NB4 (cell line): ENCODE results near the gene BPTF.

Experiments used
- DNase-seq: peaks from one replicate; pipeline ENCODE4 v3.0.0; 2010; ENCODE audit warnings: low read depth
- H3K4me3 ChIP-seq: one replicate; pipeline ENCODE4 v1.5.1; 2011; ENCODE audit warnings: mild to moderate bottlenecking, low read depth, low read length, moderate library complexity
- MAX ChIP-seq: IDR thresholded peaks from 2 replicates; pipeline ENCODE4 v1.6.1; 2011; ENCODE audit warnings: low read depth, low read length
- MYC ChIP-seq: IDR thresholded peaks from 2 replicates; pipeline ENCODE4 v1.6.1; 2011; ENCODE audit warnings: low read depth, low read length
- POLR2A ChIP-seq: IDR thresholded peaks from 2 replicates; pipeline ENCODE4 v1.6.1; 2011; ENCODE audit warnings: mild to moderate bottlenecking; ENCODE audit not compliant: insufficient read length; ENCODE audit errors: extremely low read depth
- TF ChIP-seq, protein P1 (sequence below): IDR thresholded peaks from one replicate; pipeline ENCODE4 v1.5.1; 2012; ENCODE audit warnings: low read depth, low read length

BPTF gene

GRCh38 chr17:67862614-67863217, 37.4 kb downstream of the BPTF start:
- no peak for DNase-seq
- TF ChIP-seq, protein P1, sequence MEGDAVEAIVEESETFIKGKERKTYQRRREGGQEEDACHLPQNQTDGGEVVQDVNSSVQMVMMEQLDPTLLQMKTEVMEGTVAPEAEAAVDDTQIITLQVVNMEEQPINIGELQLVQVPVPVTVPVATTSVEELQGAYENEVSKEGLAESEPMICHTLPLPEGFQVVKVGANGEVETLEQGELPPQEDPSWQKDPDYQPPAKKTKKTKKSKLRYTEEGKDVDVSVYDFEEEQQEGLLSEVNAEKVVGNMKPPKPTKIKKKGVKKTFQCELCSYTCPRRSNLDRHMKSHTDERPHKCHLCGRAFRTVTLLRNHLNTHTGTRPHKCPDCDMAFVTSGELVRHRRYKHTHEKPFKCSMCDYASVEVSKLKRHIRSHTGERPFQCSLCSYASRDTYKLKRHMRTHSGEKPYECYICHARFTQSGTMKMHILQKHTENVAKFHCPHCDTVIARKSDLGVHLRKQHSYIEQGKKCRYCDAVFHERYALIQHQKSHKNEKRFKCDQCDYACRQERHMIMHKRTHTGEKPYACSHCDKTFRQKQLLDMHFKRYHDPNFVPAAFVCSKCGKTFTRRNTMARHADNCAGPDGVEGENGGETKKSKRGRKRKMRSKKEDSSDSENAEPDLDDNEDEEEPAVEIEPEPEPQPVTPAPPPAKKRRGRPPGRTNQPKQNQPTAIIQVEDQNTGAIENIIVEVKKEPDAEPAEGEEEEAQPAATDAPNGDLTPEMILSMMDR = no peak
- no peak for TF ChIP-seq MAX
- no peak overlapping the region for H3K4me3 ChIP-seq

DNA sequence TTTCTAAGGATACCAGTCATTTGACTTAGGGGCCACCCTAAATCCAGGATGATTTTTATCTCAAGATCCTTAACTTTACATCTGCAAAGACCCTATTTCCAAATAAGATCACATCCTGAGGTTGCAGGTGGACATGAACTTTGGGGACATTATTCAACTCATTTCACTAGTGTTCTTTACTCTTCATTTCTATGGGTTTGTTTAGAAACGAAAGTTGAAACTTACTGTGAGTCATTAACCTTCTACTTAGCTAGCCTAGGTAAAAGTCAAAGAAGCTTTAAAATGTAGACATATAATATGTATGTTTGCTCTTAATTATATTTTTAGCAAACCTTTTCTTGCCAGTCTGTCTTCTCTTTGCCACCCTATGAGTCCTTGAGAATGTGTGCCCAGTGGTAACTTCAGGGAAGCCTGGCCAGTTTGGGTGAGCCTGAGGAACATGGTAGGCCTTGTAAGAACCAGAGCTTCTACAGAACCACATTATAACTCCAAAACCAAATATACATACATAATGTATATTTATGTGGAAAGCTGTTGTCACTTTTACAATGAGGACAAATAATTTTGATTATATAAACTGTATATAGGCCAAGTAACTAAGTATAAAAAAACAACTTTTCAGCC, 38.4 kb downstream of the BPTF start:
- no peak overlapping the region for H3K4me3 ChIP-seq
- TF ChIP-seq MYC (no peak), MAX (no peak), POLR2A (no peak)
- TF ChIP-seq, protein P1 = no peak
- DNase-seq = no peak

- no peak overlapping the region for H3K4me3 ChIP-seq
- TF ChIP-seq MAX (no peak), POLR2A (no peak), MYC (no peak)
- TF ChIP-seq, protein P1 = no peak
- no peak for DNase-seq
Measured at GRCh38 chr17:67865438-67865837, 40.1 kb downstream of the BPTF start.

DNA sequence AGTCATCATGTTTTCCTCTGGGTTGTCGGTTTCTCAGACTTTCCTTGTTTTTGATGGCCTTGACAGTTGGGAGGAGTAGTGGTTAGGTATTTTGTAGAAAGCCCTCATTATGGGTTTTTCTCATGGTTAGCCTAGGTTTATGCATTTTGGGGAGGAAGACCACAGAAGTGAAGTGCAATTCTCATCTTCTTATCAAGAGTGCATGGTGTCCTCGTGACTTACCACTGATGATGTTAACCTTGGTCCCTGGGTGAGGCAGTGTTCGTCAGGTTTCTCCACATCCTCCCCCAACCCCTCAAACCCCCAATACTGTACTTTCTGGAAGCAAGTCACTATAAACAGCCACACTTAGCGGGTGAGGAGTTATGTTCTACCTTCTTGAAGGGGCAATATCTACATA, 42.3 kb downstream of the BPTF start:
- no peak for DNase-seq
- H3K4me3 ChIP-seq = no peak overlapping the region
- TF ChIP-seq, protein P1 = no peak
- TF ChIP-seq POLR2A (no peak), MYC (no peak), MAX (no peak)

DNA sequence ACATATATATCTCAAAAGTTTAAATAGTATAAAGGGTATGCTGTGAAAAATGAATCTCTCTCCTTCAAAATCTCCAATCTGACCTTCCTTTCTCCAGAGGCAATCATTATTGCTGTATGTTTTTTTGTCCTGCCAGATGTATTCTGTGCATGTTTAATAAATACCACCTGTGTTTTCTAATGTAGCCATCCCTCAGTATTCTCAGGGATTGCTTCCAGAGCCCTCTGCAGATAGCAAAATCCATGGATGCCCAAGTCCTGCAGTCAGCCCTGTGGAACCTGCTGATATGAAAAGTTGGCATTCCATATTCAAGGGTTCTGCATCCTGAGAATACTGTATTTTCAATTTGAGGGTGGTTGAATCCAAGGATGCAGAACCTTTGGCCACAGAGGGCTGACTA, 42.9 kb downstream of the BPTF start:
- no peak overlapping the region for H3K4me3 ChIP-seq
- TF ChIP-seq MYC = no peak
- TF ChIP-seq POLR2A = no peak
- TF ChIP-seq, protein P1 = no peak
- TF ChIP-seq MAX = no peak
- no peak for DNase-seq
